Right lobe of liver (tissue), 4 donors: ENCODE measurements around the gene VCL.
"Not testable (repeated sequence)": the region's sequence is repeated elsewhere in the genome, so short reads cannot be mapped to it uniquely, and the experiment has no call there.

ENCODE experiments used
- CTCF ChIP-seq, 4 donors: fragments of 200-600 bp in 3 of 4; fragments of 450-650 bp in 1 of 4; IDR thresholded peaks; one replicate each; pipeline versions ENCODE4 v1.5.1 to v1.8.0; 2016 to 2022; ENCODE audit warnings: antibody characterized with exemption in 4 of 4, mild to moderate bottlenecking in 2 of 4
- POLR2A ChIP-seq: fragments of 450-650 bp; IDR thresholded peaks from one replicate; pipeline ENCODE4 v1.6.1; 2017; ENCODE audit warnings: antibody characterized with exemption, mild to moderate bottlenecking
- donor health status: DM: no; HTN: no; CAD: no.
- donor health status: DM: no; HTN: no; CAD: no.
- donor health status: DM: no; HTN: yes; CAD: no.

- TF ChIP-seq CTCF (IDR thresholded peaks at IDR 0.05); POLR2A: not testable (repeated sequence)
Measured at GRCh38 chr10:74146980-74147379, 149.1 kb downstream of the VCL start.
